IMR-90 (cell line): Measurements from ENCODE around the gene DCUN1D2. TPM values are rescaled to one million over a fixed set of nuclear protein-coding genes. Genes with fewer than 3 reads are reported as not detected.

Experiments
- ATAC-seq: fragments of 200-7000 bp; cut with Tn5 transposase; 2 replicates; pipeline ENCODE4 v1.9.1; 2020; ENCODE audit warnings: low read depth, mild to moderate bottlenecking, moderate library complexity
- BruUV-seq: library from RNA; stranded (reverse); fragments of 400-500 nt; replicated peaks from 2 replicates; lab custom pipeline; 2021; lab: Mats Ljungman, UMichigan
- CTCF ChIA-PET: fragments of 300-600 bp; formaldehyde crosslinking; extraction: SDS; loops from one replicate; lab custom pipeline; 2021; ENCODE audit warnings: antibody characterized with exemption; lab: Yijun Ruan, JAX
- POLR2A ChIA-PET: fragments of 300-600 bp; sonication (Branson Sonifier 250); formaldehyde crosslinking; loops from one replicate; lab custom pipeline; 2022; ENCODE audit warnings: antibody characterized with exemption; ENCODE audit not compliant: unreplicated experiment; lab: Charles Lee
- DNase-seq: peaks from one replicate; pipeline ENCODE4 v3.0.0; 2013
- H2AFZ ChIP-seq: replicated peaks from 2 replicates; pipeline ENCODE3; 2013; ENCODE audit warnings: low read length, mild to moderate bottlenecking; ENCODE audit not compliant: poor library complexity
- H2AK5ac ChIP-seq: 2 replicates; pipeline ENCODE4 v1.6.1; 2013; ENCODE audit warnings: low read depth, low read length, inconsistent platforms
- H2AK9ac ChIP-seq: replicated peaks from 2 replicates; pipeline ENCODE3; 2013; ENCODE audit warnings: mild to moderate bottlenecking, low read depth, low read length, moderate library complexity; ENCODE audit not compliant: poor library complexity
- H2BK120ac ChIP-seq: 2 replicates; pipeline ENCODE4 v1.6.1; 2013; ENCODE audit warnings: low read depth, low read length, inconsistent platforms
- H2BK15ac ChIP-seq: 3 replicates; pipeline ENCODE4 v1.6.1; 2013; ENCODE audit warnings: low read depth, low read length, inconsistent platforms
- H2BK20ac ChIP-seq: 2 replicates; pipeline ENCODE4 v1.6.1; 2013; ENCODE audit warnings: low read depth, mild to moderate bottlenecking, inconsistent platforms, low read length, moderate library complexity
- H2BK5ac ChIP-seq: 2 replicates; pipeline ENCODE4 v1.6.1; 2013; ENCODE audit warnings: mild to moderate bottlenecking, low read depth, low read length, inconsistent platforms; ENCODE audit not compliant: poor library complexity, severe bottlenecking
- H3K14ac ChIP-seq: replicated peaks from 2 replicates; pipeline ENCODE4 v1.6.1; 2013; ENCODE audit warnings: low read depth, low read length, inconsistent platforms
- H3K18ac ChIP-seq: 2 replicates; pipeline ENCODE4 v1.6.1; 2013; ENCODE audit warnings: low read depth, low read length, control low read depth
- H3K23ac ChIP-seq: 2 replicates; pipeline ENCODE4 v1.6.1; 2013; ENCODE audit warnings: low read depth, low read length, inconsistent platforms
- H3K27ac ChIP-seq: 2 replicates; pipeline ENCODE4 v1.5.1; 2013; ENCODE audit warnings: mild to moderate bottlenecking, control low read depth, low read length; ENCODE audit not compliant: insufficient read depth
- H3K27me3 ChIP-seq: 2 replicates; pipeline ENCODE4 v1.6.1; 2013; ENCODE audit warnings: low read length; ENCODE audit not compliant: control insufficient read depth, insufficient read depth
- H3K36me3 ChIP-seq: 2 replicates; pipeline ENCODE4 v1.6.1; 2013; ENCODE audit warnings: low read length, mixed read lengths; ENCODE audit not compliant: control insufficient read depth, insufficient read depth
- H3K4ac ChIP-seq: 2 replicates; pipeline ENCODE4 v1.6.1; 2013; ENCODE audit warnings: low read depth, low read length, inconsistent platforms
- H3K4me1 ChIP-seq: 2 replicates; pipeline ENCODE4 v1.6.1; 2013; ENCODE audit warnings: low read length, mixed read lengths; ENCODE audit not compliant: control insufficient read depth, insufficient read depth
- H3K4me2 ChIP-seq: 2 replicates; pipeline ENCODE4 v1.6.1; 2013; ENCODE audit warnings: low read depth, mild to moderate bottlenecking, control low read depth, low read length, moderate library complexity
- H3K4me3 ChIP-seq: 2 replicates; pipeline ENCODE4 v1.5.1; 2013; ENCODE audit warnings: low read depth, mild to moderate bottlenecking, control low read depth, low read length, moderate library complexity; ENCODE audit not compliant: insufficient read depth
- H3K56ac ChIP-seq: 2 replicates; pipeline ENCODE4 v1.6.1; 2013; ENCODE audit warnings: low read length, inconsistent platforms; ENCODE audit not compliant: insufficient read depth; ENCODE audit errors: extremely low read depth
- H3K79me1 ChIP-seq, 2 experiments: 2 replicates each; pipeline ENCODE4 v1.6.1; 2013; ENCODE audit warnings: low read length in 2 of 2, inconsistent platforms in 1 of 2, low read depth in 1 of 2
- H3K9ac ChIP-seq: 2 replicates; pipeline ENCODE4 v1.6.1; 2013; ENCODE audit warnings: low read depth, low read length, control low read depth
- H3K9me1 ChIP-seq: 2 replicates; pipeline ENCODE4 v1.6.1; 2013; ENCODE audit warnings: low read length, inconsistent platforms; ENCODE audit not compliant: insufficient read depth
- H3K9me3 ChIP-seq: 2 replicates; pipeline ENCODE4 v1.6.1; 2013; ENCODE audit warnings: low read length; ENCODE audit not compliant: control insufficient read depth, insufficient read depth
- H4K20me1 ChIP-seq: 2 replicates; pipeline ENCODE4 v1.6.1; 2013; ENCODE audit warnings: low read length, inconsistent platforms; ENCODE audit not compliant: insufficient read depth
- H4K5ac ChIP-seq: 2 replicates; pipeline ENCODE4 v1.6.1; 2013; ENCODE audit warnings: mild to moderate bottlenecking, low read depth, low read length, control low read depth
- H4K8ac ChIP-seq, 2 experiments: 2 replicates each; pipeline ENCODE4 v1.6.1; 2013; ENCODE audit warnings: low read depth in 2 of 2, low read length in 2 of 2, control low read depth in 1 of 2, inconsistent platforms in 1 of 2
- H4K91ac ChIP-seq: 2 replicates; pipeline ENCODE4 v1.6.1; 2013; ENCODE audit warnings: low read depth, low read length, inconsistent platforms; ENCODE audit not compliant: insufficient read depth
- CEBPB ChIP-seq: IDR thresholded peaks from 2 replicates; pipeline ENCODE4 v1.6.1; 2012; ENCODE audit warnings: low read depth, low read length, improper control_type of control experiment
- CTCF ChIP-seq: conservative IDR thresholded peaks from 2 replicates; pipeline ENCODE4 v1.5.1; 2012; ENCODE audit warnings: mild to moderate bottlenecking, low read depth, low read length, improper control_type of control experiment
- FOS ChIP-seq: fragments of 150-350 bp; IDR thresholded peaks from 2 replicates; pipeline ENCODE4 v1.6.1; 2016; ENCODE audit warnings: low read depth, low read length
- MAFK ChIP-seq: IDR thresholded peaks from 2 replicates; pipeline ENCODE4 v1.6.1; 2012; ENCODE audit warnings: low read depth, low read length, improper control_type of control experiment
- MAZ ChIP-seq: IDR thresholded peaks from 2 replicates; pipeline ENCODE4 v1.6.1; 2012; ENCODE audit warnings: low read depth, mild to moderate bottlenecking, low read length, improper control_type of control experiment, moderate library complexity, borderline replicate concordance
- MXI1 ChIP-seq: IDR thresholded peaks from 2 replicates; pipeline ENCODE4 v1.6.1; 2012; ENCODE audit warnings: low read depth, mild to moderate bottlenecking, low read length, moderate library complexity, borderline replicate concordance
- NFE2L2 ChIP-seq: fragments of 150-350 bp; IDR thresholded peaks from 2 replicates; pipeline ENCODE4 v1.6.1; 2016; ENCODE audit warnings: low read depth, mild to moderate bottlenecking, low read length
- POLR2A ChIP-seq: IDR thresholded peaks from 2 replicates; pipeline ENCODE4 v1.6.1; 2012; ENCODE audit warnings: mild to moderate bottlenecking, low read depth, low read length
- RAD21 ChIP-seq: IDR thresholded peaks from 2 replicates; pipeline ENCODE4 v1.6.1; 2012; ENCODE audit warnings: low read length, improper control_type of control experiment
- SMC3 ChIP-seq: fragments of 150-350 bp; IDR thresholded peaks from 2 replicates; pipeline ENCODE4 v1.6.1; 2016; ENCODE audit warnings: low read depth, mild to moderate bottlenecking, antibody characterized with exemption, low read length, moderate library complexity
- USF2 ChIP-seq: fragments of 150-350 bp; IDR thresholded peaks from 2 replicates; pipeline ENCODE4 v1.6.1; 2017; ENCODE audit warnings: mild to moderate bottlenecking, antibody characterized with exemption, low read length, low read depth
- WGBS, 2 experiments: methylation state at CpG; one replicate each; pipeline versions ENCODE4 v1.1.5 to v1.1.7; 2013; ENCODE audit warnings: missing lambda C conversion rate in 2 of 2; ENCODE audit not compliant: insufficient read length in 1 of 2; ENCODE audit errors: extremely low coverage in 2 of 2; 5-methylcytosine and 5-hydroxymethylcytosine counted together
- dilution Hi-C: fragments of 300-500 bp; cut with HindIII; formaldehyde crosslinking; loops from one replicate; pipeline ENCODE4 v1.14.3; 2018; ENCODE audit warnings: low sequenced_read_pairs; ENCODE audit not compliant: unreplicated experiment
- in situ Hi-C: fragments of 300-500 bp; cut with MboI; formaldehyde crosslinking; loops from 3 replicates; pipeline ENCODE4 v1.14.3; 2019; ENCODE audit warnings: low sequenced_read_pairs, inconsistent platforms, mixed read lengths
- intact Hi-C: fragments of 100-400 bp; cut with micrococcal nuclease; formaldehyde crosslinking; loops from 2 replicates; pipeline ENCODE4 v1.10.0; 2022
- polyA plus RNA-seq, 3 experiments: library from polyadenylated mRNA; depleted of rRNA; stranded (reverse); fragments of >200 nt; gene quantifications; 2 replicates each; pipeline ENCODE4 v1.2.3, GENCODE V29; 2012; ENCODE audit warnings: low replicate concordance in 1 of 3
- total RNA-seq: library from RNA; depleted of rRNA; stranded (reverse); fragments of >200 nt; gene quantifications from 2 replicates; pipeline ENCODE4 v1.2.3, GENCODE V29; 2012

DCUN1D2 gene
- total and polyA plus RNA-seq, 2 of the 4 experiments (the other 2 are of a cell fraction), result 8.1 to 11.5 TPM

- Histone ChIP-seq H4K8ac (no peak overlapping the region), H3K4me2 (no peak overlapping the region), H3K27ac (no peak overlapping the region), H3K27me3 (no peaks in the 10 kb centered on the region), H4K5ac (no peak overlapping the region), H3K9me3 (no peaks in the 10 kb centered on the region), H3K56ac (no peak overlapping the region), H2BK20ac (no peak overlapping the region), H2AK5ac (no peak overlapping the region), H2BK5ac (no peak overlapping the region), H3K4ac (no peak overlapping the region), H2AK9ac (no peak overlapping the region), H4K20me1 (no peaks in the 10 kb centered on the region; the same call in none of the 2 replicates), H2BK15ac (no peak overlapping the region), H2AFZ (no peak overlapping the region), H4K91ac (no peak overlapping the region), H3K23ac (no peak overlapping the region), H3K36me3 (peaks cover 14% of the 10 kb centered on the region), H3K9ac (no peak overlapping the region), H3K79me1 (peaks cover 19 to 38% of the 10 kb centered on the region in 2 experiments; a peak in 3 of 4 replicates), H3K14ac (no peak overlapping the region), H3K18ac (no peak overlapping the region), H2BK120ac (no peak overlapping the region), H3K4me1 (no peaks in the 10 kb centered on the region), H3K9me1 (0 out of 2 replicates have a peak, but pooled peaks cover 2% of the 10 kb centered on the region), H3K4me3 (no peak overlapping the region)
- no TSS peak for BruUV-seq
- DNase-seq (no peak), ATAC-seq (no peak)
- TF ChIP-seq NFE2L2, result no peak
- TF ChIP-seq RAD21, result no peak
- no peak for TF ChIP-seq CTCF
- no peak for TF ChIP-seq MXI1
- TF ChIP-seq MAFK, result no peak
- no peak for TF ChIP-seq SMC3
- TF ChIP-seq POLR2A, result no peak
- no peak for TF ChIP-seq MAZ
- TF ChIP-seq USF2, result no peak
- no peak for TF ChIP-seq CEBPB
- TF ChIP-seq FOS, result no peak
- POLR2A ChIA-PET, result no interaction called here
- no CpG with 5 or more reads among the region's 4 CpGs for WGBS, 2 experiments
- dilution Hi-C loops (no loop called here), in situ Hi-C loops (no loop called here), intact Hi-C loops (no loop called here)
- CTCF ChIA-PET, result interaction anchor here (0.7 kb wide), 1 partner anchor 75 kb away, joined by 4 read pairs; no protein-coding TSS in a partner anchor
Observed at GRCh38 chr13:113465300-113465699, 25.2 kb downstream of the DCUN1D2 start.
